Suprapubic skin (tissue), 4 donors: ENCODE results near the gene PIK3R3. TPM values are rescaled to one million over a fixed set of nuclear protein-coding genes. Genes with fewer than 3 reads are reported as not detected.

Experiments
- DNase-seq, 2 donors: peaks; one replicate each; pipeline ENCODE4 v3.0.0-alpha.2; 2019; ENCODE audit warnings: low spot score in 2 of 2
- H3K27ac ChIP-seq: fragments of 200-600 bp; sonication (generic); one replicate; pipeline ENCODE4 v1.5.1; 2019
- H3K27me3 ChIP-seq: fragments of 200-600 bp; sonication (generic); one replicate; pipeline ENCODE4 v1.5.1; 2019
- H3K36me3 ChIP-seq: fragments of 200-600 bp; sonication (generic); one replicate; pipeline ENCODE4 v1.5.1; 2019
- H3K4me1 ChIP-seq: fragments of 200-600 bp; sonication (generic); one replicate; pipeline ENCODE4 v1.5.1; 2019
- H3K4me3 ChIP-seq: fragments of 200-600 bp; sonication (generic); one replicate; pipeline ENCODE4 v1.5.1; 2019; ENCODE audit warnings: mild to moderate bottlenecking
- H3K9me3 ChIP-seq: fragments of 200-600 bp; sonication (generic); one replicate; pipeline ENCODE4 v1.5.1; 2019
- CTCF ChIP-seq, 2 donors: fragments of 200-600 bp in 1 of 2; fragments of 450-650 bp in 1 of 2; sonication (generic) in 1 of 2; IDR thresholded peaks; one replicate each; pipeline ENCODE4 v1.5.1; 2016 to 2019; ENCODE audit warnings: antibody characterized with exemption in 2 of 2, mild to moderate bottlenecking in 1 of 2, moderate library complexity in 1 of 2
- EP300 ChIP-seq: sonication (generic); formaldehyde crosslinking; IDR thresholded peaks from one replicate; pipeline ENCODE4 v1.6.1; 2017; ENCODE audit warnings: antibody characterized with exemption
- POLR2A ChIP-seq, 2 donors: fragments of 450-650 bp; IDR thresholded peaks; one replicate each; pipeline ENCODE4 v1.6.1; 2017; ENCODE audit warnings: antibody characterized with exemption in 2 of 2, mild to moderate bottlenecking in 2 of 2, moderate library complexity in 2 of 2
- POLR2AphosphoS5 ChIP-seq, 3 donors: sonication (generic); formaldehyde crosslinking; IDR thresholded peaks; one replicate each; pipeline ENCODE4 v1.6.1; 2017; ENCODE audit warnings: antibody characterized with exemption in 3 of 3
- WGBS: methylation state at CpG from one replicate; pipeline ENCODE4 v1.1.5; 2018; 5-methylcytosine and 5-hydroxymethylcytosine counted together
- total RNA-seq, 4 donors: library from RNA; depleted of rRNA; stranded (reverse); fragments of >200 nt; gene quantifications; one replicate each; pipeline ENCODE4 v1.1.0, GENCODE V29; 2016

The PIK3R3 gene
- total RNA-seq, 4 donors from 2014 or later, result 6.1 to 16.5 (median 11.2) TPM

DNA sequence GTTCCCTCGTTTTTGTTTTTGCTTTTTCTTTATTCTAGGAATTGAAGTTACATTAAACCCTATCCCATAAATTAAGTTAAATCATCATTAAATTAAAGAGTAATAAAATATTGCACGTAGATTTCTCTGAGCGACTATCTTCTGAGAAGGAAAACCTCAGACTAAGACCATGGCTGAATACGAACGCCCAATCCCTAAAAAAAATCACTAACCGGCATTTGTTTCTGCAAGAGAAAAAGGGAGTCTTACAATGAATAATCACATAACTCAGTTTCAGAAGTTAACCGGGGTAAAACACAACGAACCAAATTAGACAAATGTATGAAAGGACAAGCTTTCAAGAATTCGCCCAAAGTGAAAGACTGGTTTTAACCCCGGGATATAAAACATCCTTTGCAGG lies 1.3 kb downstream of the PIK3R3 start:
- TF ChIP-seq POLR2AphosphoS5 (IDR thresholded peaks at IDR 0.05) (no peak), EP300 (no peak), CTCF (IDR thresholded peaks at IDR 0.05) (no peak), POLR2A (IDR thresholded peaks at IDR 0.05) (no peak)
- peaks cover 41% of the 10 kb centered on the region for H3K4me1 ChIP-seq
- H3K27ac ChIP-seq, result peak overlapping the region; percentile 92
- no peaks in the 10 kb centered on the region for H3K36me3 ChIP-seq
- 9% methylated on average over 10 of the region's 10 CpGs for WGBS
- peak overlapping the region; percentile 79 for H3K4me3 ChIP-seq
- no peak for DNase-seq
- no peaks in the 10 kb centered on the region for H3K9me3 ChIP-seq
- H3K27me3 ChIP-seq, result peaks cover 39% of the 10 kb centered on the region

DNA sequence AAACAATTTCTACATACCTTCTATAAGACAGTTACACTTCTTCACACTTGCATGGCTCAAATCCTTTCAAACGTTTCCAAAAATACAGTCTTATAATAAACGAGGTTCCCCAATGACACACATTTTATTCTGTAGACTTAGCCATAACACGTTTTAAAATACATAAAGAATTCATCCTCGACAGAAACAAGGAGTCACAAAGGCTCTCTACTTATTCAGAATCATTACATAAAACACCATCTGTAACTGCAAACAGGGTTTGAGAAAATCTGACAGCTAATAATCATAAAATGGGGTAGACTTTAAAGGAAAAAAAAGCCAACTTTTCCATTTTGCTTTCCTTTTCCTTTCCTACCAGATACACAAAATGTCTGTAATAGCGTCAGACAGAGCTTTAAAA lies 1.8 kb downstream of the PIK3R3 start:
- WGBS, result 30% methylated on average over 5 of the region's 5 CpGs
- DNase-seq, result no peak
- no peaks in the 10 kb centered on the region for H3K9me3 ChIP-seq
- no peaks in the 10 kb centered on the region for H3K36me3 ChIP-seq
- H3K4me1 ChIP-seq, result peaks cover 40% of the 10 kb centered on the region
- no peak for TF ChIP-seq CTCF (IDR thresholded peaks at IDR 0.05)
- no peak for TF ChIP-seq POLR2A (IDR thresholded peaks at IDR 0.05)
- TF ChIP-seq POLR2AphosphoS5 (IDR thresholded peaks at IDR 0.05), result no peak
- no peak for TF ChIP-seq EP300
- H3K27me3 ChIP-seq, result peaks cover 39% of the 10 kb centered on the region
- H3K4me3 ChIP-seq, result peak overlapping the region; percentile 79
- no peak overlapping the region for H3K27ac ChIP-seq

- H3K27ac ChIP-seq, result no peak overlapping the region
- WGBS, result 56% methylated on average over 1 of the region's 1 CpG
- DNase-seq, result no peak
- H3K4me1 ChIP-seq, result peaks cover 38% of the 10 kb centered on the region
- H3K4me3 ChIP-seq, result peak overlapping the region; percentile 79
- no peaks in the 10 kb centered on the region for H3K36me3 ChIP-seq
- TF ChIP-seq POLR2A (IDR thresholded peaks at IDR 0.05) (no peak), POLR2AphosphoS5 (IDR thresholded peaks at IDR 0.05) (no peak), CTCF (IDR thresholded peaks at IDR 0.05) (no peak), EP300 (no peak)
- H3K9me3 ChIP-seq, result no peaks in the 10 kb centered on the region
- H3K27me3 ChIP-seq, result peaks cover 39% of the 10 kb centered on the region
Observed at GRCh38 chr1:46130121-46130520, 2.3 kb downstream of the PIK3R3 start.

DNA sequence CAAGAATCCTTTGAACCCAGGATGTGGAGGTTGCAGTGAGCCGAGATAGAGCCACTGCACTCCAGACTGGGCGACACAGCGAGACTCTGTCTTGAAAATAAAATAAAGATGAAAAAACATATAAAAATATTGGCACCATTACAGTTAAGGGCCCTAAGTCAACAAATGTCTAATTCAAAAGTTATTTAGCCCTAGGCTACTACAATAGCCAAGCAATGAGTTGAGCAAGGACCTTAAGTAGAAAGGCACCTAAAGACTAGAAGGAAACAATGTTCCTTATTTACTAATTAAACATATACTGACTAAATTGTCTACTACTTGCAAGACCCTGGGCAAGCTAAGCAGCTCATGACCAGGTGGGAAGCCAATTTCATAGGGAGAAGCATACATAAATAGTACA lies 4.1 kb downstream of the PIK3R3 start:
- TF ChIP-seq POLR2AphosphoS5 (IDR thresholded peaks at IDR 0.05), result no peak
- TF ChIP-seq POLR2A (IDR thresholded peaks at IDR 0.05), result no peak
- TF ChIP-seq CTCF (IDR thresholded peaks at IDR 0.05), result no peak
- TF ChIP-seq EP300, result no peak
- H3K27ac ChIP-seq, result no peak overlapping the region
- H3K4me3 ChIP-seq, result peak overlapping the region; percentile 79
- no peaks in the 10 kb centered on the region for H3K9me3 ChIP-seq
- no peak for DNase-seq
- peaks cover 39% of the 10 kb centered on the region for H3K27me3 ChIP-seq
- WGBS, result 89% methylated on average over 3 of the region's 3 CpGs
- peaks cover 22% of the 10 kb centered on the region for H3K4me1 ChIP-seq
- no peaks in the 10 kb centered on the region for H3K36me3 ChIP-seq

DNA sequence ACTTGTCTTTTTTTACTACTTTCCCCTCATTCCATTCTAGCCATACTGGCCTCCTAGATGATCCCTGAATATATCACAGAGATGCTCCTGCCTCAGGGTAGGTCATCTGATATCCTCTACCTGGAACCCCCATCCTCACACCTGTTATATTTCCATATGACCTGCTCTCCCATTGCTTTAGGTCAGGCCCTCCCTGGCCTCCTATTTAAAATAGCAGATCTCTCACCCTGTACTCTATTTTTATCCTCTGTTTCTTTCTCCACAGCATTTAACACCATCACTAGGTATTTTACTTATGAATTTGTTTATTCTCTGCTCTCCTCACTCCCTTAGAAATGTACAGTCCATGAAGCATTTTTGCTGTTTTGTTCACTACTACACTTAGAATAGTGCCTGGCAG lies 13.6 kb downstream of the PIK3R3 start:
- H3K27me3 ChIP-seq, result no peaks in the 10 kb centered on the region
- no peaks in the 10 kb centered on the region for H3K36me3 ChIP-seq
- DNase-seq, result no peak
- H3K4me1 ChIP-seq, result no peaks in the 10 kb centered on the region
- no peak for TF ChIP-seq POLR2AphosphoS5 (IDR thresholded peaks at IDR 0.05)
- no peak for TF ChIP-seq EP300
- no peak for TF ChIP-seq POLR2A (IDR thresholded peaks at IDR 0.05)
- TF ChIP-seq CTCF (IDR thresholded peaks at IDR 0.05), result no peak
- no peak overlapping the region for H3K4me3 ChIP-seq
- no peak overlapping the region for H3K27ac ChIP-seq
- no peaks in the 10 kb centered on the region for H3K9me3 ChIP-seq
